ENCODE results near the gene MEGF8. TPM values are rescaled to one million over a fixed set of nuclear protein-coding genes. Genes with fewer than 3 reads are reported as not detected.
A peak's percentile ranks its signal among the peaks of the same experiment; 100 is the strongest.

MEGF8 gene
- total and polyA plus RNA-seq, 10 of the 15 experiments (the other 5 are each of a cell fraction or from before 2014, with no cell fraction given): 0.43 to 12.8 (median 2.7) TPM

DNA sequence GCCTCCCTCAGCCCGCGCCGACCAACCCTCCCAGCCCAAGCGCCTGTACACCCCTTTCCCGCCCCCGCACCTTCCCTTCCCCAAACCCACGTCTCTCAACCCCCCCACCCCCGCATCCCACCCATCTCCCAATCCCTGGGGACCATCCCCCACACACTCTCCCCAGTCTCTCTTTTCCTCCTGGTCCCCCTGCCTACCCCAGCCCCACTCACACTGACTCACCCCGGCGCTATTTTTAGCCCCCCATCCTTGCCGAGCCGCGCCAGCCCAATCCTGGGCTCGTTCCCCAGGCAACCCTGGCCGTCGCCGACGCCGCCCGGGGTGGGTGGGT, 44.7 kb upstream of the MEGF8 start:
- Histone ChIP-seq H3K4me2 (ENCODE audit: control insufficient read depth, insufficient read depth) (peak overlapping the region; percentile 97; the same call in 1 of the 2 replicates), H2AFZ (ENCODE audit: control insufficient read depth, low read depth, low read length) (no peak overlapping the region), H3K79me2 (ENCODE audit: control insufficient read depth, insufficient read depth, low read length) (peaks cover 37% of the 10 kb centered on the region), H3K4me3 (peak overlapping the region; percentile 98; the same call in 1 of the 2 replicates), H3K9ac (ENCODE audit: control insufficient read depth, insufficient read depth, low read length) (peak overlapping the region; percentile 45; the same call in 1 of the 2 replicates), H4K20me1 (ENCODE audit: control insufficient read depth, insufficient read depth) (no peaks in the 10 kb centered on the region; the same call in 1 of the 2 replicates), H3K4me1 (ENCODE audit: control insufficient read depth, insufficient read depth, low read length) (peaks cover 53% of the 10 kb centered on the region), H3K27ac (ENCODE audit: control insufficient read depth, insufficient read depth) (peak overlapping the region; percentile 55), H3K9me3 (replicated peaks; ENCODE audit: control insufficient read depth, insufficient read depth, low read length) (no peaks in the 10 kb centered on the region), H3K27me3 (replicated peaks in 1 of 2; ENCODE audit: control insufficient read depth in 2 of 2, insufficient read depth in 2 of 2, low read length in 1 of 2) (no peaks in the 10 kb centered on the region), H3K36me3 (ENCODE audit: control insufficient read depth in 2 of 2, insufficient read depth in 2 of 2, low read length in 1 of 2) (no peaks in the 10 kb centered on the region)
- ChIA-PET RAD21 (ENCODE audit: unreplicated experiment) (interaction anchor here (1.0 to 5.5 kb wide), 4 partner anchors 11 to 146 kb away, joined by 3 to 82 read pairs (median 16); partner anchors contain the start of genes CIC, GSK3A and PAFAH1B3), CTCF (interaction anchor here (1.5 to 6.7 kb wide), 5 partner anchors 16 to 148 kb away, joined by 3 to 111 read pairs (median 9); partner anchors contain the start of genes GSK3A and POU2F2), SMC1A (ENCODE audit: uncharacterized antibody, unreplicated experiment) (interaction anchor here (5.1 kb wide), 1 partner anchor 36 kb away, joined by 70 read pairs; the partner anchor contains the start of gene GSK3A), POLR2A (interaction anchor here (3.1 to 5.1 kb wide), 2 partner anchors 11 to 37 kb away, joined by 24 to 51 read pairs; partner anchors contain the start of genes CIC and GSK3A)
- in situ Hi-C loops (cut with MboI) (no loop called here), intact Hi-C loops (cut with micrococcal nuclease; ENCODE audit: unreplicated experiment) (loop anchor here (2.0 to 5.0 kb wide), 5 partner anchors 36 to 173 kb away; partner anchors contain the start of genes POU2F2 and ZNF526)
- FAIRE-seq (no peak), DNase-seq (ENCODE audit: low read depth, low spot score) (no peak), ATAC-seq (no peak)
- no TSS peak for BruUV-seq (replicated peaks)
- TF ChIP-seq, protein P1, sequence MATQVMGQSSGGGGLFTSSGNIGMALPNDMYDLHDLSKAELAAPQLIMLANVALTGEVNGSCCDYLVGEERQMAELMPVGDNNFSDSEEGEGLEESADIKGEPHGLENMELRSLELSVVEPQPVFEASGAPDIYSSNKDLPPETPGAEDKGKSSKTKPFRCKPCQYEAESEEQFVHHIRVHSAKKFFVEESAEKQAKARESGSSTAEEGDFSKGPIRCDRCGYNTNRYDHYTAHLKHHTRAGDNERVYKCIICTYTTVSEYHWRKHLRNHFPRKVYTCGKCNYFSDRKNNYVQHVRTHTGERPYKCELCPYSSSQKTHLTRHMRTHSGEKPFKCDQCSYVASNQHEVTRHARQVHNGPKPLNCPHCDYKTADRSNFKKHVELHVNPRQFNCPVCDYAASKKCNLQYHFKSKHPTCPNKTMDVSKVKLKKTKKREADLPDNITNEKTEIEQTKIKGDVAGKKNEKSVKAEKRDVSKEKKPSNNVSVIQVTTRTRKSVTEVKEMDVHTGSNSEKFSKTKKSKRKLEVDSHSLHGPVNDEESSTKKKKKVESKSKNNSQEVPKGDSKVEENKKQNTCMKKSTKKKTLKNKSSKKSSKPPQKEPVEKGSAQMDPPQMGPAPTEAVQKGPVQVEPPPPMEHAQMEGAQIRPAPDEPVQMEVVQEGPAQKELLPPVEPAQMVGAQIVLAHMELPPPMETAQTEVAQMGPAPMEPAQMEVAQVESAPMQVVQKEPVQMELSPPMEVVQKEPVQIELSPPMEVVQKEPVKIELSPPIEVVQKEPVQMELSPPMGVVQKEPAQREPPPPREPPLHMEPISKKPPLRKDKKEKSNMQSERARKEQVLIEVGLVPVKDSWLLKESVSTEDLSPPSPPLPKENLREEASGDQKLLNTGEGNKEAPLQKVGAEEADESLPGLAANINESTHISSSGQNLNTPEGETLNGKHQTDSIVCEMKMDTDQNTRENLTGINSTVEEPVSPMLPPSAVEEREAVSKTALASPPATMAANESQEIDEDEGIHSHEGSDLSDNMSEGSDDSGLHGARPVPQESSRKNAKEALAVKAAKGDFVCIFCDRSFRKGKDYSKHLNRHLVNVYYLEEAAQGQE (IDR thresholded peaks at IDR 0.05; ENCODE audit: low read depth, low read length): no peak
- TF ChIP-seq EGR1 (IDR thresholded peaks at IDR 0.05; ENCODE audit: borderline replicate concordance in 1 of 2, low read depth in 2 of 2, low read length in 2 of 2): peak in 1 of 2 experiments; percentile 71; a peak in 1 of 3 replicates
- 0% methylated on average over 12 of the region's 20 CpGs for WGBS (ENCODE audit: insufficient coverage, insufficient replicate concordance, low lambda C conversion rate, missing lambda C conversion rate)

Measured in GM12878 (cell line).